ENCODE results near the gene BRICD5. TPM values are rescaled to one million over a fixed set of nuclear protein-coding genes. Genes with fewer than 3 reads are reported as not detected.

The BRICD5 gene
- total and polyA plus RNA-seq, 2 of the 4 experiments (the other 2 are of a cell fraction) = 0.18 to 0.94 TPM

DNA sequence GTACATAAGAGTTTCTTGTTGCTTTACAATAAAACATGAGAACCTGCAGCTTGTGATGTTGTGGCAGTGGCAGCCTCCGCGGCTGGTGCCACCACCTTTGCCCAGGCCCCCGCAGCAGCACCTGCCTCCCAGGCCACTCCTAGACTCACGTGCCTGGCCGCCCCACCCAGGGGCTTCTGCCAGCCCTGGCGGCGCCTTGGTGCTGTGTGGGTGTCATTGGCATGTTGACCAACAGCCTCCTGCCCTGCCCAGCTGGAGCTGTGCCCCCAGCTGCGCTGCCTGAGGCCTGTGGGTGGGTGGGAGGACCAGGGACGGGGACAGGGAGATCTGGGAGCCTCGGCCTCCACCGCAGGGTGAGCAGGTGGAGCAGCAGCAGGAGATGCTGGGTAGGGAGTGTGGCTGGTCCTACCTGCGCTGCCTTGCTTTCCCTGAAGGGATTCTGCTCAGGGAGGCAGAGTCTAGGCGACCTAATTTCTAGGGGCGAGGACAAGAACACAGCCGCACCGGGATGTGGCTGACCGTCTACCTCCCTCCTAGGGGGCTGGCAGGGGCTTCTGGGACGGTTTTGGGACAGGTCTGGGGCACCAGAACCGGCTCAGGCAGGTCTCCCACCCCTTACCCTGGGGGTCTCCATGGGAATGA, 25.2 kb upstream of the BRICD5 start (continued):
- TF ChIP-seq, protein P1, sequence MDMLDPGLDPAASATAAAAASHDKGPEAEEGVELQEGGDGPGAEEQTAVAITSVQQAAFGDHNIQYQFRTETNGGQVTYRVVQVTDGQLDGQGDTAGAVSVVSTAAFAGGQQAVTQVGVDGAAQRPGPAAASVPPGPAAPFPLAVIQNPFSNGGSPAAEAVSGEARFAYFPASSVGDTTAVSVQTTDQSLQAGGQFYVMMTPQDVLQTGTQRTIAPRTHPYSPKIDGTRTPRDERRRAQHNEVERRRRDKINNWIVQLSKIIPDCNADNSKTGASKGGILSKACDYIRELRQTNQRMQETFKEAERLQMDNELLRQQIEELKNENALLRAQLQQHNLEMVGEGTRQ (IDR thresholded peaks at IDR 0.05; ENCODE audit: low read depth, low read length) = no peak
- TF ChIP-seq ELK1 (IDR thresholded peaks at IDR 0.05; ENCODE audit: borderline replicate concordance, low read depth, low read length) = no peak

DNA sequence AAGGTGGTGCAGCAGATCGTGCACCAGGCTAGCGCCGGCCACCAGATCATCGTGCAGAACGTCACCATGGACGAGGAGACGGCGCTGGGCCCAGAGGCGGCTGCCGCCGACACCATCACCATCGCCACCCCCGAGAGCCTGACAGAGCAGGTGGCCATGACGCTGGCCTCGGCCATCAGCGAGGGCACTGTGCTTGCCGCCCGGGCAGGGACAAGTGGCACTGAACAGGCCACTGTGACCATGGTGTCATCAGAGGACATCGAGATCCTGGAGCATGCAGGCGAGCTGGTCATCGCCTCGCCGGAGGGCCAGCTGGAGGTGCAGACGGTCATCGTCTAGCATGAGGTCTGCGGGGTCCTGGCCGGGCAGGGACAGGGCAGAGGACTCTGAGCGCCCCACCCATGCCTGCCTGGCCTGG, 24.6 kb upstream of the BRICD5 start:
- H3K4me2 ChIP-seq (ENCODE audit: low read depth, low read length) = no peak overlapping the region
- TF ChIP-seq MXI1 (IDR thresholded peaks at IDR 0.05; ENCODE audit: borderline replicate concordance, low read depth, low read length) (no peak), SMC3 (IDR thresholded peaks at IDR 0.05; ENCODE audit: low read depth, low read length) (no peak), BHLHE40 (IDR thresholded peaks at IDR 0.05; ENCODE audit: low read depth, low read length) (no peak), CHD1 (IDR thresholded peaks at IDR 0.05; ENCODE audit: low read depth, low read length) (no peak), POLR2A (IDR thresholded peaks at IDR 0.05; ENCODE audit: low read depth, low read length) (no peak), RFX5 (IDR thresholded peaks at IDR 0.05; ENCODE audit: low read depth, low read length) (no peak), RCOR1 (IDR thresholded peaks at IDR 0.05; ENCODE audit: insufficient replicate concordance, low read length) (no peak), RAD21 (IDR thresholded peaks at IDR 0.05; ENCODE audit: low read length) (no peak), MAZ (IDR thresholded peaks at IDR 0.05; ENCODE audit: borderline replicate concordance, low read depth, low read length) (no peak), MAFK (IDR thresholded peaks at IDR 0.05; ENCODE audit: low read depth, low read length) (no peak), NFE2L2 (IDR thresholded peaks at IDR 0.05; ENCODE audit: low read depth, low read length) (no peak), CEBPB (IDR thresholded peaks at IDR 0.05; ENCODE audit: low read depth, low read length) (no peak)
- TF ChIP-seq, protein P1 (IDR thresholded peaks at IDR 0.05; ENCODE audit: low read depth, low read length) = no peak

More for the DNA sequence above, 24.6 kb upstream of the BRICD5 start:
- peaks cover 9% of the 10 kb centered on the region for H3K27me3 ChIP-seq (ENCODE audit: control insufficient read depth, insufficient read depth, low read length)
- no TSS peak for BruUV-seq (replicated peaks)
- no peak overlapping the region for H2AK9ac ChIP-seq (replicated peaks; ENCODE audit: low read depth, low read length, poor library complexity)
- H3K9me1 ChIP-seq (ENCODE audit: insufficient read depth, low read length) = no peaks in the 10 kb centered on the region
- H3K9ac ChIP-seq (ENCODE audit: low read depth, low read length) = no peak overlapping the region
- peaks cover 49% of the 10 kb centered on the region for H3K36me3 ChIP-seq (ENCODE audit: control insufficient read depth, insufficient read depth, low read length)
- no peak overlapping the region for H3K4ac ChIP-seq (ENCODE audit: low read depth, low read length)
- H3K9me3 ChIP-seq (ENCODE audit: control insufficient read depth, insufficient read depth, low read length) = no peaks in the 10 kb centered on the region
- no peak overlapping the region for H2AK5ac ChIP-seq (ENCODE audit: low read depth, low read length)
- no peak overlapping the region for H3K27ac ChIP-seq (ENCODE audit: insufficient read depth, low read length)
- peaks cover 5% of the 10 kb centered on the region; the same call in 1 of the 2 replicates for H3K4me1 ChIP-seq (ENCODE audit: control insufficient read depth, insufficient read depth, low read length)
- H3K14ac ChIP-seq (replicated peaks; ENCODE audit: low read depth, low read length) = no peak overlapping the region
- DNase-seq = no peak
- no peak overlapping the region for H3K23ac ChIP-seq (ENCODE audit: low read depth, low read length)
- no peak overlapping the region for H3K56ac ChIP-seq (ENCODE audit: extremely low read depth, insufficient read depth, low read length)
- 96% methylated on average over 19 of the region's 28 CpGs; no CpG with 5 or more reads in 1 of the 2 experiments for WGBS, 2 experiments (ENCODE audit: extremely low coverage in 2 of 2, insufficient read length in 1 of 2)
- H2BK20ac ChIP-seq (ENCODE audit: low read depth, low read length) = no peak overlapping the region
- no peak overlapping the region for H3K4me3 ChIP-seq (ENCODE audit: insufficient read depth, low read depth, low read length)
- ATAC-seq (ENCODE audit: low read depth) = no peak
- no peak overlapping the region for H3K18ac ChIP-seq (ENCODE audit: low read depth, low read length)
- H2BK120ac ChIP-seq (ENCODE audit: low read depth, low read length) = no peak overlapping the region
- in situ Hi-C loops (cut with MboI; ENCODE audit: low sequenced_read_pairs) (no loop called here), intact Hi-C loops (cut with micrococcal nuclease) (no loop called here), dilution Hi-C loops (cut with HindIII; ENCODE audit: low sequenced_read_pairs, unreplicated experiment) (no loop called here)
- CTCF ChIA-PET = no interaction called here
- H4K20me1 ChIP-seq (ENCODE audit: insufficient read depth, low read length) = peaks cover 14% of the 10 kb centered on the region
- H2AFZ ChIP-seq (replicated peaks; ENCODE audit: low read length, poor library complexity) = no peak overlapping the region
- H2BK15ac ChIP-seq (ENCODE audit: low read depth, low read length) = no peak overlapping the region
- H4K8ac ChIP-seq (ENCODE audit: low read depth in 2 of 2, low read length in 2 of 2) = no peak overlapping the region
- no peak overlapping the region for H2BK5ac ChIP-seq (ENCODE audit: low read depth, low read length, poor library complexity, severe bottlenecking)
- no peak overlapping the region for H4K5ac ChIP-seq (ENCODE audit: low read depth, low read length)
- no peak overlapping the region for H4K91ac ChIP-seq (ENCODE audit: insufficient read depth, low read depth, low read length)
- POLR2A ChIA-PET (ENCODE audit: unreplicated experiment) = no interaction called here
- no peaks in the 10 kb centered on the region for H3K79me1 ChIP-seq (ENCODE audit: low read depth in 1 of 2, low read length in 2 of 2)

All from IMR-90 (cell line).